OCI-LY3 (cell line): ENCODE results near the gene CNTNAP2.

ENCODE experiments used
- H2AFZ ChIP-seq: fragments of 200-600, 300-600 bp; shearing (Covaris generic); 2 replicates; pipeline ENCODE4 v1.6.0; 2014; ENCODE audit warnings: antibody characterized with exemption, low read depth, low read length
- H3K27ac ChIP-seq: fragments of 200-600, 300-600 bp; sonication (generic); 2 replicates; pipeline ENCODE4 v1.5.1; 2014; ENCODE audit warnings: mild to moderate bottlenecking, low read length, moderate library complexity, mixed read lengths
- H3K27me3 ChIP-seq: fragments of 200-600, 300-600 bp; sonication (generic); 2 replicates; pipeline ENCODE4 v1.6.1; 2014; ENCODE audit warnings: low read depth, low read length, mixed read lengths
- H3K36me3 ChIP-seq: fragments of 200-600, 300-600 bp; sonication (generic); replicated peaks from 2 replicates; pipeline ENCODE3; 2014; ENCODE audit warnings: low read depth, low read length, mixed read lengths
- H3K4me1 ChIP-seq: fragments of 300-600, 200-600 bp; sonication (generic); 2 replicates; pipeline ENCODE4 v1.6.1; 2014; ENCODE audit warnings: low read length, mixed read lengths
- H3K4me2 ChIP-seq: fragments of 200-600, 300-600 bp; sonication (generic); 2 replicates; pipeline ENCODE4 v1.6.1; 2014; ENCODE audit warnings: low read length, mixed read lengths
- H3K4me3 ChIP-seq: fragments of 300-600, 200-600 bp; sonication (generic); 2 replicates; pipeline ENCODE4 v1.5.1; 2014; ENCODE audit warnings: antibody characterized with exemption, mild to moderate bottlenecking, low read length, moderate library complexity
- H3K79me2 ChIP-seq: fragments of 300-600, 200-600 bp; shearing (Covaris generic); 2 replicates; pipeline ENCODE4 v1.6.1; 2014; ENCODE audit warnings: mild to moderate bottlenecking, low read length, mixed read lengths
- H3K9ac ChIP-seq: fragments of 300-600, 200-600 bp; shearing (Covaris generic); 2 replicates; pipeline ENCODE4 v1.6.0; 2014; ENCODE audit warnings: mild to moderate bottlenecking, low read length, moderate library complexity
- H3K9me3 ChIP-seq: fragments of 200-600, 300-600 bp; shearing (Covaris generic); 2 replicates; pipeline ENCODE4 v1.6.1; 2014; ENCODE audit warnings: low read length, mixed read lengths; ENCODE audit not compliant: insufficient read depth
- H4K20me1 ChIP-seq: fragments of 200-600, 300-600 bp; sonication (generic); 2 replicates; pipeline ENCODE4 v1.6.1; 2016; ENCODE audit warnings: low read length, mixed read lengths; ENCODE audit not compliant: insufficient read depth
- CTCF ChIP-seq: fragments of 200-600, 300-600 bp; sonication (generic); IDR thresholded peaks from 2 replicates; pipeline ENCODE4 v1.5.1; 2014; ENCODE audit warnings: antibody characterized with exemption, low read length, low read depth
- EZH2phosphoT487 ChIP-seq: fragments of 200-600 bp; shearing (Covaris generic); IDR thresholded peaks from 2 replicates; pipeline ENCODE4 v1.6.1; 2018; ENCODE audit warnings: antibody characterized with exemption, mixed run types, low read depth

Gene CNTNAP2

DNA sequence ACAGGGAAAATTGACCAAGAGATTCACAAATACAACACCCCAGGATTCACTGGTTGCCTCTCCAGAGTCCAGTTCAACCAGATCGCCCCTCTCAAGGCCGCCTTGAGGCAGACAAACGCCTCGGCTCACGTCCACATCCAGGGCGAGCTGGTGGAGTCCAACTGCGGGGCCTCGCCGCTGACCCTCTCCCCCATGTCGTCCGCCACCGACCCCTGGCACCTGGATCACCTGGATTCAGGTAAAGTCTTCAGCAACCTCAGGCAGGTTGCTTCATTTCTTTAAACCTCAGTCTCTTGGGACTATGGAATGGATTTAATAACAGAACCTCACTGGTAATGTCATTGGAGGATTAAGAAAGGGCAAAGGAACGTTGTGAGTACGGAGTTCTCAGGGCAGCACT lies 2267.1 kb downstream of the CNTNAP2 start:
- no peak overlapping the region for H2AFZ ChIP-seq
- no peaks in the 10 kb centered on the region for H4K20me1 ChIP-seq
- H3K36me3 ChIP-seq: no peaks in the 10 kb centered on the region
- H3K9me3 ChIP-seq: no peaks in the 10 kb centered on the region
- H3K27me3 ChIP-seq: peaks cover 6% of the 10 kb centered on the region; the same call in 1 of the 2 replicates
- H3K27ac ChIP-seq: no peak overlapping the region
- no peaks in the 10 kb centered on the region for H3K4me1 ChIP-seq
- no peak overlapping the region for H3K9ac ChIP-seq
- TF ChIP-seq CTCF (no peak), EZH2phosphoT487 (no peak)
- no peak overlapping the region for H3K4me3 ChIP-seq
- no peak overlapping the region for H3K4me2 ChIP-seq
- no peaks in the 10 kb centered on the region for H3K79me2 ChIP-seq

DNA sequence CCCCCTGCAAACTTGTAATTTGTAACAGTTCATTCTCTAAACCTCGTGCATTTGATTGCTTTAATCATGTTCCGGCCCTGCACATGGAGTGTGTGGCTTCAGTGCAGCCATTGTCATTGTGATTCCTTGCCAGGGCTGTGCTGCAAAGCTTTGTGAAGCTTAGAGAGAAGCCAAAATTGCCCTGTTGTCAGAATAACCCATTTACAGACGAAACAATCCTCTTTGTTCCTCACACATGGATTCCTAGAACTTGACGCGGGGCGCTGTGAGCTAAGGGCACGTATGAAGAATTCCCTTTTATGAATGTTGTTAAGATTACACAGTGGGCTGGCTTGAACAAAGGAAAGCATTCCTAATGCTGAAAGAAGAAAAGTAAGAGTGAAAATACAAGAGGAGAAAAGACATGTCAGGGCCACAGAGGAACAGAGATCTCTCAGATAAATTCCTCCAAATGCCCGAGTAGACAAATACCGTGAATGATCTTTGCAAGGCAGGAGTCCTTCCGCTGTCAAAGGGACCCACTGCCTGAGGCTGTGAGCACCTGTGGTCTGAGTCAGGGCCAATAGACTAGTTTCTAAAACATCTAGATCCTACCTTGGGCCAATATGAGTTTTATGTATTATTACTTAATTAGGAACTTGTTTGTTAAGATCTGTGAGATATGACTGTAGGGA lies 2268.5 kb downstream of the CNTNAP2 start:
- TF ChIP-seq CTCF (no peak), EZH2phosphoT487 (no peak)
- Histone ChIP-seq H3K9me3 (no peaks in the 10 kb centered on the region), H3K27ac (no peak overlapping the region), H3K9ac (no peak overlapping the region), H3K4me1 (no peaks in the 10 kb centered on the region), H4K20me1 (no peaks in the 10 kb centered on the region), H3K4me2 (no peak overlapping the region), H3K27me3 (peaks cover 6% of the 10 kb centered on the region; the same call in 1 of the 2 replicates), H3K79me2 (no peaks in the 10 kb centered on the region), H3K4me3 (no peak overlapping the region), H3K36me3 (no peaks in the 10 kb centered on the region), H2AFZ (no peak overlapping the region)

DNA sequence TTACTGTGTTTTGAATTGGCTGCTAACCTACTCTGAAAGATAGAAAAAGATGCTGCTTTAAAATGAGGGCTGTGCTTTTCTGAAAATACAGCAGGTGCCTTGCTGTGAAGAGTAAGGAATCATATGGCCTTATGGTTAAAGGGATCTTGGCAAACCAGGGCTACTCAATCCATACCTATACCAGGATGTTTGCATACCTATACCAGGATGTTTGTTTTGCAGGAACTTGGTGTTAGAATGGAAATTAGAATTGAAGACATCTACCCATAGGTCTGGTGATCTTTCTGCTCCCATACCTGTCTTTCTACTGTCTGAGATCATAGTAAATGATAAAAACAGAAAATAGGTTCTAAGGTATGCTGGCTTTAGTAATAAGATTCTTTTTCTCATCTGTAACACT lies 2273.8 kb downstream of the CNTNAP2 start:
- no peaks in the 10 kb centered on the region for H4K20me1 ChIP-seq
- H3K36me3 ChIP-seq: no peaks in the 10 kb centered on the region
- H3K4me2 ChIP-seq: no peak overlapping the region
- H3K4me3 ChIP-seq: no peak overlapping the region
- H3K9ac ChIP-seq: no peak overlapping the region
- no peaks in the 10 kb centered on the region for H3K9me3 ChIP-seq
- H3K4me1 ChIP-seq: no peaks in the 10 kb centered on the region
- no peaks in the 10 kb centered on the region for H3K79me2 ChIP-seq
- no peak overlapping the region for H3K27ac ChIP-seq
- peaks cover 13% of the 10 kb centered on the region; the same call in 1 of the 2 replicates for H3K27me3 ChIP-seq
- no peak overlapping the region for H2AFZ ChIP-seq
- no peak for TF ChIP-seq CTCF
- TF ChIP-seq EZH2phosphoT487: no peak

- Histone ChIP-seq H3K4me3 (no peak overlapping the region), H3K4me2 (no peak overlapping the region), H3K9me3 (no peaks in the 10 kb centered on the region), H3K9ac (no peak overlapping the region), H3K27ac (no peak overlapping the region), H3K36me3 (no peaks in the 10 kb centered on the region), H3K4me1 (no peaks in the 10 kb centered on the region), H4K20me1 (no peaks in the 10 kb centered on the region), H3K79me2 (no peaks in the 10 kb centered on the region), H2AFZ (no peak overlapping the region), H3K27me3 (peaks cover 20% of the 10 kb centered on the region; the same call in 1 of the 2 replicates)
- TF ChIP-seq EZH2phosphoT487 (no peak), CTCF (no peak)
These were observed 2275.0 kb downstream of the CNTNAP2 start for GRCh38 chr7:148391591-148391990.
